H9 (cell line): ENCODE measurements around the gene NUTM2D. TPM values are rescaled to one million over a fixed set of nuclear protein-coding genes. Genes with fewer than 3 reads are reported as not detected.
"Not testable (repeated sequence)": the region's sequence is repeated elsewhere in the genome, so short reads cannot be mapped to it uniquely, and the experiment has no call there.

Experiments
- DNase-seq: peaks from one replicate; pipeline ENCODE4 v3.0.0-alpha.2; 2017
- H2AFZ ChIP-seq: one replicate; pipeline ENCODE4 v1.6.1; 2013; ENCODE audit warnings: mild to moderate bottlenecking, low read length, control low read depth, moderate library complexity
- H2AK5ac ChIP-seq: 2 replicates; pipeline ENCODE4 v1.6.1; 2013; ENCODE audit warnings: low read length, control low read depth, mixed read lengths; ENCODE audit not compliant: insufficient read length
- H2BK120ac ChIP-seq: one replicate; pipeline ENCODE4 v1.6.1; 2013; ENCODE audit warnings: low read depth, mild to moderate bottlenecking, low read length, control low read depth, inconsistent platforms; ENCODE audit not compliant: poor library complexity, severe bottlenecking
- H2BK12ac ChIP-seq: 2 replicates; pipeline ENCODE4 v1.6.1; 2013; ENCODE audit warnings: low read length, control low read depth, mixed read lengths, low read depth; ENCODE audit not compliant: insufficient read length
- H2BK15ac ChIP-seq: 2 replicates; pipeline ENCODE4 v1.6.1; 2013; ENCODE audit warnings: low read depth, low read length, control low read depth
- H2BK20ac ChIP-seq: one replicate; pipeline ENCODE4 v1.6.1; 2013; ENCODE audit warnings: low read depth, mild to moderate bottlenecking, low read length, control low read depth, inconsistent platforms; ENCODE audit not compliant: poor library complexity, severe bottlenecking
- H2BK5ac ChIP-seq: 2 replicates; pipeline ENCODE4 v1.6.1; 2013; ENCODE audit warnings: low read length, control low read depth, mixed read lengths; ENCODE audit not compliant: insufficient read length
- H3K14ac ChIP-seq: 2 replicates; pipeline ENCODE4 v1.6.1; 2013; ENCODE audit warnings: low read length, control low read depth; ENCODE audit not compliant: insufficient read depth
- H3K18ac ChIP-seq: 2 replicates; pipeline ENCODE4 v1.6.1; 2013; ENCODE audit warnings: low read depth, mild to moderate bottlenecking, mixed read lengths, low read length, control low read depth; ENCODE audit not compliant: insufficient read length
- H3K23ac ChIP-seq: 2 replicates; pipeline ENCODE4 v1.6.1; 2013; ENCODE audit warnings: low read length, control low read depth, mixed read lengths, low read depth; ENCODE audit not compliant: insufficient read length
- H3K23me2 ChIP-seq: 2 replicates; pipeline ENCODE4 v1.6.1; 2013; ENCODE audit warnings: low read depth, mild to moderate bottlenecking, mixed read lengths, low read length, control low read depth; ENCODE audit not compliant: insufficient read length, poor library complexity, severe bottlenecking
- H3K27ac ChIP-seq: 2 replicates; pipeline ENCODE4 v1.5.1; 2013; ENCODE audit warnings: low read length, control low read depth, mixed read lengths, low read depth; ENCODE audit not compliant: insufficient read length
- H3K27me3 ChIP-seq: 2 replicates; pipeline ENCODE4 v1.6.1; 2013; ENCODE audit warnings: low read length, control low read depth, inconsistent platforms; ENCODE audit not compliant: insufficient read depth
- H3K4ac ChIP-seq: 2 replicates; pipeline ENCODE4 v1.6.1; 2013; ENCODE audit warnings: low read depth, mild to moderate bottlenecking, control low read depth, inconsistent platforms, low read length, moderate library complexity
- H3K4me1 ChIP-seq: 2 replicates; pipeline ENCODE4 v1.6.1; 2013; ENCODE audit warnings: low read length, control low read depth, inconsistent platforms; ENCODE audit not compliant: insufficient read depth
- H3K4me2 ChIP-seq: 2 replicates; pipeline ENCODE4 v1.6.1; 2013; ENCODE audit warnings: low read length, control low read depth, mixed read lengths; ENCODE audit not compliant: insufficient read length, insufficient read depth
- H3K56ac ChIP-seq: 2 replicates; pipeline ENCODE4 v1.6.1; 2013; ENCODE audit warnings: low read depth, mild to moderate bottlenecking, mixed read lengths, low read length, control low read depth; ENCODE audit not compliant: insufficient read length
- H3K79me1 ChIP-seq: 2 replicates; pipeline ENCODE4 v1.6.1; 2013; ENCODE audit warnings: low read depth, mild to moderate bottlenecking, moderate library complexity, low read length, control low read depth, inconsistent platforms; ENCODE audit not compliant: insufficient read depth, poor library complexity, severe bottlenecking
- H3K79me2 ChIP-seq: 2 replicates; pipeline ENCODE4 v1.6.1; 2013; ENCODE audit warnings: low read length, control low read depth, inconsistent platforms; ENCODE audit not compliant: insufficient read depth
- H3K9ac ChIP-seq: 2 replicates; pipeline ENCODE4 v1.6.1; 2013; ENCODE audit warnings: low read length, control low read depth, mixed read lengths; ENCODE audit not compliant: insufficient read length; ENCODE audit errors: extremely low read depth
- H3K9me3 ChIP-seq: one replicate; pipeline ENCODE4 v1.6.1; 2013; ENCODE audit warnings: low read depth, low read length, inconsistent platforms; ENCODE audit not compliant: control insufficient read depth
- H3T11ph ChIP-seq: one replicate; pipeline ENCODE4 v1.6.1; 2013; ENCODE audit warnings: mild to moderate bottlenecking, low read length, control low read depth, inconsistent platforms
- H4K20me1 ChIP-seq: one replicate; pipeline ENCODE4 v1.6.1; 2013; ENCODE audit not compliant: control insufficient read depth, insufficient read length, insufficient read depth
- H4K5ac ChIP-seq: 2 replicates; pipeline ENCODE4 v1.6.1; 2013; ENCODE audit warnings: low read depth, mild to moderate bottlenecking, mixed read lengths, low read length, control low read depth; ENCODE audit not compliant: insufficient read length
- H4K8ac ChIP-seq: replicated peaks from 2 replicates; pipeline ENCODE4 v1.6.1; 2013; ENCODE audit warnings: low read length, control low read depth, mixed read lengths, low read depth; ENCODE audit not compliant: insufficient read length
- H4K91ac ChIP-seq: 2 replicates; pipeline ENCODE4 v1.6.1; 2013; ENCODE audit warnings: low read depth, mild to moderate bottlenecking, moderate library complexity, mixed read lengths, low read length, control low read depth; ENCODE audit not compliant: insufficient read length
- H3K27ac Mint-ChIP-seq, 3 experiments: 2 replicates in 2 of 3; 3 replicates in 1 of 3; pipeline ENCODE4 v1.8.0; 2020 to 2021; ENCODE audit warnings: mixed read lengths in 3 of 3, mild to moderate bottlenecking in 1 of 3, moderate library complexity in 1 of 3
- H3K27me3 Mint-ChIP-seq: 2 replicates; pipeline ENCODE4 v1.8.0; 2021; ENCODE audit warnings: low read depth, mild to moderate bottlenecking, moderate library complexity, mixed read lengths
- H3K36me3 Mint-ChIP-seq, 3 experiments: 2 replicates in 2 of 3; 3 replicates in 1 of 3; pipeline ENCODE4 v1.8.0; 2020 to 2021; ENCODE audit warnings: low read depth in 3 of 3, mixed read lengths in 3 of 3; ENCODE audit not compliant: insufficient read depth in 1 of 3
- H3K4me1 Mint-ChIP-seq, 2 experiments: 2 replicates each; pipeline ENCODE4 v1.8.0; 2020; ENCODE audit warnings: mixed read lengths in 2 of 2
- H3K4me3 Mint-ChIP-seq, 2 experiments: 2 replicates in 1 of 2; 3 replicates in 1 of 2; pipeline ENCODE4 v1.8.0; 2020 to 2021; ENCODE audit warnings: mild to moderate bottlenecking in 2 of 2, mixed read lengths in 2 of 2, moderate library complexity in 1 of 2
- H3K9me3 Mint-ChIP-seq, 2 experiments: 2 replicates in 1 of 2; 3 replicates in 1 of 2; pipeline ENCODE4 v1.8.0; 2020; ENCODE audit warnings: mild to moderate bottlenecking in 2 of 2, mixed read lengths in 2 of 2, moderate library complexity in 1 of 2
- WGBS: extraction: QIAGEN DNeasy Blood & Tissue Kit; methylation state at CpG from one replicate; pipeline ENCODE4 v1.1.7; 2013; ENCODE audit warnings: missing lambda C conversion rate, low lambda C conversion rate, mixed read lengths; ENCODE audit not compliant: insufficient read length; ENCODE audit errors: extremely low coverage; 5-methylcytosine and 5-hydroxymethylcytosine counted together
- total RNA-seq: library from RNA; stranded (reverse); gene quantifications from 2 replicates; pipeline ENCODE4 v1.2.1, GENCODE V29; 2021

NUTM2D gene
- total RNA-seq, 1 experiment from 2014 or later, result 3.5 TPM

GRCh38 chr10:87350161-87350560 lies 7.4 kb upstream of the NUTM2D start:
- WGBS, result no CpG with 5 or more reads among the region's 2 CpGs
- H3K27ac Mint-ChIP-seq, result not testable (repeated sequence)

GRCh38 chr10:87352825-87353224 lies 4.7 kb upstream of the NUTM2D start:
- not testable (repeated sequence) for H3K27me3 ChIP-seq, H3K4ac ChIP-seq, H3K4me1 Mint-ChIP-seq, H3K14ac ChIP-seq, H3K4me2 ChIP-seq, H3T11ph ChIP-seq, H3K27ac Mint-ChIP-seq, H3K4me3 Mint-ChIP-seq, H4K8ac ChIP-seq, H3K18ac ChIP-seq, H3K23ac ChIP-seq, H2BK15ac ChIP-seq, H3K27me3 Mint-ChIP-seq, H3K4me1 ChIP-seq, H3K36me3 Mint-ChIP-seq, H4K91ac ChIP-seq, H2BK120ac ChIP-seq, H3K9me3 ChIP-seq, H4K20me1 ChIP-seq, H3K79me1 ChIP-seq, H2AK5ac ChIP-seq, H3K79me2 ChIP-seq, H3K27ac ChIP-seq, H2BK20ac ChIP-seq, H3K56ac ChIP-seq, DNase-seq, H3K9ac ChIP-seq, H2BK12ac ChIP-seq, H2BK5ac ChIP-seq, H3K23me2 ChIP-seq, H2AFZ ChIP-seq, H3K9me3 Mint-ChIP-seq, H4K5ac ChIP-seq
- WGBS, result no CpG with 5 or more reads among the region's 3 CpGs

More at GRCh38 chr10:87350161-87350560, 7.4 kb upstream of the NUTM2D start:
- not testable (repeated sequence) for H3K4me1 Mint-ChIP-seq, H3K36me3 Mint-ChIP-seq, H2AFZ ChIP-seq, H2AK5ac ChIP-seq, H2BK15ac ChIP-seq, H3K23me2 ChIP-seq, H2BK120ac ChIP-seq, H3K9ac ChIP-seq, H3K18ac ChIP-seq, H3K4me3 Mint-ChIP-seq, H3K14ac ChIP-seq, H3T11ph ChIP-seq, H3K9me3 ChIP-seq, H3K27ac ChIP-seq, H4K20me1 ChIP-seq, H3K23ac ChIP-seq, H4K5ac ChIP-seq, H4K91ac ChIP-seq, H3K4me2 ChIP-seq, DNase-seq, H3K79me2 ChIP-seq, H2BK12ac ChIP-seq, H3K56ac ChIP-seq, H2BK5ac ChIP-seq, H3K27me3 Mint-ChIP-seq, H3K79me1 ChIP-seq, H3K9me3 Mint-ChIP-seq, H2BK20ac ChIP-seq, H3K4ac ChIP-seq, H4K8ac ChIP-seq, H3K4me1 ChIP-seq, H3K27me3 ChIP-seq
